ENCODE measurements around the gene RBM42.
"Not testable (repeated sequence)": the region's sequence is repeated elsewhere in the genome, so short reads cannot be mapped to it uniquely, and the experiment has no call there.

RBM42 gene, protein sequence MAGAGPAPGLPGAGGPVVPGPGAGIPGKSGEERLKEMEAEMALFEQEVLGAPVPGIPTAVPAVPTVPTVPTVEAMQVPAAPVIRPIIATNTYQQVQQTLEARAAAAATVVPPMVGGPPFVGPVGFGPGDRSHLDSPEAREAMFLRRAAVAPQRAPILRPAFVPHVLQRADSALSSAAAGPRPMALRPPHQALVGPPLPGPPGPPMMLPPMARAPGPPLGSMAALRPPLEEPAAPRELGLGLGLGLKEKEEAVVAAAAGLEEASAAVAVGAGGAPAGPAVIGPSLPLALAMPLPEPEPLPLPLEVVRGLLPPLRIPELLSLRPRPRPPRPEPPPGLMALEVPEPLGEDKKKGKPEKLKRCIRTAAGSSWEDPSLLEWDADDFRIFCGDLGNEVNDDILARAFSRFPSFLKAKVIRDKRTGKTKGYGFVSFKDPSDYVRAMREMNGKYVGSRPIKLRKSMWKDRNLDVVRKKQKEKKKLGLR

DNA sequence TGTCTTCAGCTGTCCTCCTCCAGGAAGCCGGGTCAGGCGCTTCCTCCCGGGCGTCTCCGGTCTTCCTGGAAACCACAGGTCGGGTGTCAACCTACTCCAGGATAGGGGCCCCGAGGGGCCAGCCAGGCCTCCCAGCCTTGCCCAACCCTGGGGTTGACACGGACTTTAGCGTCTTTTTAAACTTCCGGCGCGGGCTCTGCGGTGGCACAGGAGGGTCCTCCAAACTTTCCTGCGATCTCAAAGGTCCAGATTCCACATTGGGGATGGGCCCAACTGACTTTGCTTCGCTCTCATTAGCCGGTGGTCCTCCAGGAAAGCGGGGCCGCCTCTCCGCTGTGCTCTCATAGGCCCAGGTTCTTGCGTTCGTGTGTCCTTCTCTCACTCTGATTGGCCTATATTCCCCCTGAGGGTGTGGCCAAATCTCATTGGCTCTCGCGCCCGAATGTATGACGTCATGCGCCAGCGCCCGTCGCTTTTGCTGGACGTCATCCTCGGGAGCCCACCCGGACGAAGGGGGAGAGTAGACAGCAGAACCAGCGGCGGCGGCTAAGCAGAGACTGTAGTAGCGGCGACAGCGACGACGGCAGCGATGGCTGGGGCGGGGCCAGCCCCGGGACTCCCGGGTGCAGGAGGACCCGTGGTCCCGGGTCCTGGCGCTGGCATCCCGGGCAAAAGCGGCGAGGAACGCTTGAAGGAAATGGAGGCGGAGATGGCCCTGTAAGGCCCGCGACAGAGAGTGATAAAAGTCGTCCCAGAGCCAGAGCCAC lies at the start of gene RBM42:
Gene RBM42, plus strand, starts transcription at position 472 of the 767 bp plus-strand sequence. Its CDS starts 118 bp downstream, at position 590.
- no peak for TF ChIP-seq JUND (IDR thresholded peaks at IDR 0.05; ENCODE audit: low read depth)
- in situ Hi-C loops (cut with HindIII; ENCODE audit: low pct_unique_long_range_greater_than_20kb, low sequenced_read_pairs), result no loop called here
- peak; percentile 96 to 99 for DNase-seq (ENCODE audit: low read depth in 1 of 2, low spot score in 1 of 2)

DNA sequence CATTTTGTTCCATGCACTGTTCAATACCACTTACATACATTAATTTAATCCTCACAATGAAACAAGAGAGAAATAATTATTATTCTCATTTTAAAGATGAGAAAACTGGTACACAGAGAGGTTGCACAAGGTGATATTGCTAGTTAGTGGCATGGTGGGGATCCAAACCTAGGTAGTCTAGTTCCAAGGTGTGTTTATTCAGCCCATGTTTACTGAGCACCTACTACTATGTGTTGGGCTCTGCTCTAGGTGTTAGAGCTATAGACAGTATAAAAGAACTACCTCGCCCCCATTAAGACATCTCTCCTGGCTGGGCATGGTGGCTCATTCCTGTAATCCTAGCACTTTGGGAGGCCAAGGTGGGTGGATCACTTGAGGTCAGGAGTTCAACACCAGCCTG lies 46.1 kb upstream of the RBM42 start:
- no peak for DNase-seq (ENCODE audit: low read depth in 1 of 2, low spot score in 1 of 2)
- no peak for TF ChIP-seq JUND (IDR thresholded peaks at IDR 0.05; ENCODE audit: low read depth)
- in situ Hi-C loops (cut with HindIII; ENCODE audit: low pct_unique_long_range_greater_than_20kb, low sequenced_read_pairs), result no loop called here

DNA sequence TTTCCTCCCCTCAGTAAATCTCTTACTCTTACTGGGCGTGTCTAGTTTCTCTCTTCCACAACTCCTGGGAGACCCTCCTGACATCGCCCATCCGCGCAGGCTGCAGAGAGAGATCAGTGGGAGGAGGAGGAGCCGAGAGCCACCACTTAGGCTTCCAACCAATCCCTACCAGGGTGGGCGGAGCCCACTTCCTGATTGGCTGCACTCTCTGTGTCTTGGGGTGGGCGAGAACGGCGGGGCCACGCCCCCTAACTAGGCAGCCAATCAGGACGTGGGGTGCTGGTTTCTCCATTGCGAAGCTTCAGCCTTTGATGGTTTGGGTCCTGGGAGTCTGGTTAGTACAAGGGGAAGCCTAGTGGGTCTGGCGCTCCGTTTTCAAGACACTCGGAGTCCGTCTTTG lies 43.0 kb upstream of the RBM42 start, which contains the start of gene PMIS2:
Gene PMIS2, plus strand, starts transcription at position 326 of the 400 bp plus-strand sequence. CDS start 87 bp downstream, outside the sequence.
- no peak for TF ChIP-seq JUND (IDR thresholded peaks at IDR 0.05; ENCODE audit: low read depth)
- peak in 1 of 2 experiments; percentile 26 for DNase-seq (ENCODE audit: low read depth in 1 of 2, low spot score in 1 of 2)
- in situ Hi-C loops (cut with HindIII; ENCODE audit: low pct_unique_long_range_greater_than_20kb, low sequenced_read_pairs), result no loop called here

DNA sequence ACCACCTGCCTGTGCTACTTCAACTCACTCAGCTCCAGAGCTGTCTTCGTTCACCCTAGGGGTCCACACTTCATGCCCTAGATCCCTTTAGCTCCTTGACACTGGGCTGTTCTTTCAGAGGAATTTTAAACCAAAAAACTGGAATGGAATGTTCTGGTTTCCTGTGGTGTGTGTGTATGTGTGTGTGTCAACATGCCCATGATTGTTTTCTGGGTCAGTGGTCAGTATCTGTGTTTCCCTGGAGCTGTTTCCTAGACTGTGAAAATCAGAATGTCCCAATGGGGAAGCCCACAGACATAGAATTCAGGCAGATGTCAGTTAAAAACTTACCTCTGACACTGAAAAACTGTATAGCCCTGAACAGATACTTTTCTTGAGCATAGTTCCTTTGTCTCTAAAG lies 41.5 kb upstream of the RBM42 start:
- TF ChIP-seq JUND (IDR thresholded peaks at IDR 0.05; ENCODE audit: low read depth), result no peak
- DNase-seq (ENCODE audit: low read depth in 1 of 2, low spot score in 1 of 2), result no peak
- in situ Hi-C loops (cut with HindIII; ENCODE audit: low pct_unique_long_range_greater_than_20kb, low sequenced_read_pairs), result no loop called here

DNA sequence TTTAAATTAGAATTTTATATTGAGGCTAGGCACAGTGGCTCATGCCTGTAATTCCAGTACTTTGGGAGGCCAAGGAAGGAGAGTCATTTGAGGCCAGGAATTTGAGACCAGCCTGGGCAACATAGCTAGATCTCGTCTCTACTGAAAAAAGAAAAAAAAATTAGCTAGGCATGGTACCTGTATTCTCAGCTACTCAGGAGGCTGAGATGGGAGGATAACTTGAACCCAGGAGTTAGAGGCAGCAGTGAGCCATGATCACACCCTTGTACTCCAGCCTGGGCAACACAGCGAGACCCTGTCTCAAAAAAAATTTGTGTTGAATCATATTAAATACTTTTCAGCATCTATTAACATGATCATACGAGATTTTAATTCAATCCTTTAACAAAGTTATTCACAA lies 38.0 kb upstream of the RBM42 start:
- in situ Hi-C loops (cut with HindIII; ENCODE audit: low pct_unique_long_range_greater_than_20kb, low sequenced_read_pairs), result no loop called here
- no peak for TF ChIP-seq JUND (IDR thresholded peaks at IDR 0.05; ENCODE audit: low read depth)
- DNase-seq (ENCODE audit: low read depth in 1 of 2, low spot score in 1 of 2), result no peak

DNA sequence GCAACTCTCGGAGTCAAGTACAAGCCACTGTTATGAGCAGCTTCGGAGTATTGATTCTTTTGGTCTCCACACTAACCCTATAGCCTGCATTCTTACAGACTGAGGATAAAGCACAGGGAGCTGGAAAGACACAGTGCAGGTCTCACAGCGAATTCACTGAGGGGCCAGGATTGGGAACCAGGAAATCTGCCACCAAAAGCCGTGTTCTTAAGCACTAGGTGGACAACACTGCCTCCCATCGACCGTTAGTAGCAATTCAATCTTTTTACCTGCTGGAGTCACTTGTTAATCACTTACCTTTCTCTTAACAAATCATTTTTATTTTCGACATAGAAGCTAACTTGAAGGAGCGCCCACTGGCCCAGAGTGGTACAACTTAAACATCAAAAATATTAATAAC lies 36.6 kb upstream of the RBM42 start:
- in situ Hi-C loops (cut with HindIII; ENCODE audit: low pct_unique_long_range_greater_than_20kb, low sequenced_read_pairs), result no loop called here
- TF ChIP-seq JUND (IDR thresholded peaks at IDR 0.05; ENCODE audit: low read depth), result no peak
- peak; percentile 15 to 54 for DNase-seq (ENCODE audit: low read depth in 1 of 2, low spot score in 1 of 2)

DNA sequence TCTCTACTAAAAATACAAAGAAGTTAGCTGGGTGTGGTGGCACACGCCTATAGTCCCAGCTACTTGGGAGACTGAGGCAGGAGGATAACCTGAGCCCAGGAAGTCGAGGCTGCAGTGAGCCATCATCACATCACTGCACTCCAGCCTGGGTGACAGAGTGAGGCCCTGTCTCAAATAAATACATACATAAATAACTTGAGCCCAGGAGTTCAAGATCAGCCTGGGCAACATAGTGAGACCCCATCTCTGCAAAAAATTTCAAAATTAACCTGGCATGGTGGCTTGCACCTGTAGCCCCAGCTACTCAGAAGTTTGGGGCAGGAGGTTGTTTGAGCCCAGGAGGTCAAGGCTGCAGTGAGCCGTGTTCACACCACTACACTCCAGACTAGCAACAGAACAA lies 33.8 kb upstream of the RBM42 start:
- in situ Hi-C loops (cut with HindIII; ENCODE audit: low pct_unique_long_range_greater_than_20kb, low sequenced_read_pairs); DNase-seq (ENCODE audit: low read depth in 1 of 2, low spot score in 1 of 2): not testable (repeated sequence)

DNA sequence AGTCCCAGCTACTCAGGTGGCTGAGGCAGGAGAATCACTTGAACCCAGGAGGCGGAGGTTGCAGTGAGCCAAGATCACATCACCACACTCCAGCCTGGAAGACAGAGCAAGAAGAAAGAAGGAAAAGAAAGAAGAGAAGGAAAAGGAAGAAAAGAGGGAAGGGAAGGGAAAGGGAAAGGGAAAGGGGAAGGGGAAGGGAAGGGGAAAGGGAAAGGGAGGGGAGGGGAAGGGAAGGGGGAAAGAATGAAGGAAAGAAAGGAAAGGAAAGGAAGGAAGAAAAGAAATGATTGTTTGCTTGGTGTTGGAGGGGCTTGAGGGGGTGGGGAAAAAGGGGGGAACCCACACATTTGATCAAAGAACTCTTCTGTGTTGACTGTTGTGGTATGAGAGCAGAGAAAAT lies 32.9 kb upstream of the RBM42 start:
- in situ Hi-C loops (cut with HindIII; ENCODE audit: low pct_unique_long_range_greater_than_20kb, low sequenced_read_pairs), result no loop called here
- DNase-seq (ENCODE audit: low read depth in 1 of 2, low spot score in 1 of 2), result no peak
- no peak for TF ChIP-seq JUND (IDR thresholded peaks at IDR 0.05; ENCODE audit: low read depth)

DNA sequence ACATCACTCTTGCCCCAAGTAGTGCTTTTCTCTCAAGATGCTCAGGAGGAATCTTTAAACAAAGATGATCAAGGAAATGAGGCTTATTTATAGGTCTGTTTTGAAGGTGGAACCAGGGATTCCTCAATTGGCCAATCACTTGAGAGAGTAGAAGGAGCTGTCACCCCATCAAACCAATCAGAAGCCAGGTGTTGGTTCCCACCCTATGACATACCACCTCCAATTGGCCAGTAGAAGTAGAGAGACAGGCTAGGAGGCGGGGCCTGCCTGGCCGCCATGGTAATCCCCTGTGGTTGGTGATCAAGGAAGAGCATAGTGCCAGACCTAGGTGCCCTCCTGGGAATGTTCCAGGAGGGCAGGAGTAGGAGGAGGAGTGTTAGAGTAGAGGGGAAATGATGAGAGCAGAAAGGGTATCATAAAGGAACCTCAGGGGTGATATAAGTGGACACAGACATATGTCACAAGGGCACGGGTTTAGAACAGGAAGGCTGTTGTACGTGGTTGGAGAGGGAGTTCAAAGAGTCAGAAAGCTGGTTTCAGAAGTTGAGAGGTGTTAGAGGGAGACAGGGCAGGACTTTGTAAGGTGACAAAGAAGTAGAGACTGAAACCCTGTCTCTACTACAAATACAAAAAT lies 32.4 kb upstream of the RBM42 start:
- in situ Hi-C loops (cut with HindIII; ENCODE audit: low pct_unique_long_range_greater_than_20kb, low sequenced_read_pairs), result no loop called here

DNA sequence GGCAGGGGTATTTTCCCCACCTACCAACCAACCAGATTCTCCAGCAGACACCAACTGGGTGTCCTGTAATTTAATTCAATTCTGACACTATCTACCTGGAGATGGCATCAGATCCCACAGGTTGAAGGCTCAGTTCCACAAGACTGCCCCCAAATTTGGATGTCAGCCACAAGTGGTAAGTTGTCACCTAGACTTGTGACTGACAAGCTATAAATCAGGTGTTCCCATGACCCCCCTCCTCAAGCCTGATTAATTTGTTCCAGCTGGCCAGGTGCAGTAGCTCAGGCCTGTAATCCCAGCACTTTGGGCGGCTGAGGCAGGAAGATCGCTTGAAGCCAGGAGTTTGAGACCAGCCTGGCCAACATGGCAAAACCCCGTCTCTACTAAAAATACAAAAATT lies 26.9 kb upstream of the RBM42 start:
- in situ Hi-C loops (cut with HindIII; ENCODE audit: low pct_unique_long_range_greater_than_20kb, low sequenced_read_pairs), result no loop called here
- DNase-seq (ENCODE audit: low read depth in 1 of 2, low spot score in 1 of 2), result no peak
- no peak for TF ChIP-seq JUND (IDR thresholded peaks at IDR 0.05; ENCODE audit: low read depth)

More for the DNA sequence above, 32.4 kb upstream of the RBM42 start:
- TF ChIP-seq JUND (IDR thresholded peaks at IDR 0.05; ENCODE audit: low read depth), result no peak
- DNase-seq (ENCODE audit: low read depth in 1 of 2, low spot score in 1 of 2), result peak in 1 of 2 experiments; percentile 45

DNA sequence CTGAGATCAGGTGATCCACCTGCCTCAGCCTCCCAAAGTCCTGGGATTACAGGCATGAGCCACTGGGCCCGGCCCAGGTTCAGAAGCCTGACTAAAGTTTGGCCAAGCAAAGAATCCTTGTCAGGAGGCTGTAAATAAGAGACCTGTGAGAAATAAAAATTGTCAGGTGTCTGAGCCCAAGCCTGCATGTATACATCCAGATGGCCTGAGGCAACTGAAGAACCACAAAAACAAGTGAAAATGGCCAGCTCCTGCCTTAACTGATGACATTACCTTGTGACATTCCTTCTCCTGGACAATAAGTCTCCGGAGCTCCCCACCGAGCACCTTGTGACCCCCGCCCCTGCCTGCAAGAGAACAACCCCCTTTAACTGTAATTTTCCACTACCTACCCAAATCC lies 24.4 kb upstream of the RBM42 start:
- in situ Hi-C loops (cut with HindIII; ENCODE audit: low pct_unique_long_range_greater_than_20kb, low sequenced_read_pairs); DNase-seq (ENCODE audit: low read depth in 1 of 2, low spot score in 1 of 2): not testable (repeated sequence)

DNA sequence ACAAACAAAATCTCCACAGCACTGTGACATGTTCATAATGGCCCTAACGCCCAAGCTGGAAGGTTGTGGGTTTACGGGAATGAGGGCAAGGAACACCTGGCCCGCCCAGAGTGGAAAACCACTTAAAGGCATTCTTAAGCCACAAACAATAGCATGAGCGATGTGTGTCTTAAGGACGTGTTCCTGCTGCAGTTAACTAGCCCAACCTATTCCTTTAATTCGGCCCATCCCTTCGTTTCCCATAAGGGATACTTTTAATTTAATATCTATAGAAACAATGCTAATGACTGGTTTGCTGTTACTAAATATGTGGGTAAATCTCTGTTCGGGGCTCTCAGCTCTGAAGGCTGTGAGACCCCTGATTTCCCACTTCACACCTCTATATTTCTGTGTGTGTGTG lies 21.7 kb upstream of the RBM42 start:
- DNase-seq (ENCODE audit: low read depth in 1 of 2, low spot score in 1 of 2); in situ Hi-C loops (cut with HindIII; ENCODE audit: low pct_unique_long_range_greater_than_20kb, low sequenced_read_pairs): not testable (repeated sequence)

DNA sequence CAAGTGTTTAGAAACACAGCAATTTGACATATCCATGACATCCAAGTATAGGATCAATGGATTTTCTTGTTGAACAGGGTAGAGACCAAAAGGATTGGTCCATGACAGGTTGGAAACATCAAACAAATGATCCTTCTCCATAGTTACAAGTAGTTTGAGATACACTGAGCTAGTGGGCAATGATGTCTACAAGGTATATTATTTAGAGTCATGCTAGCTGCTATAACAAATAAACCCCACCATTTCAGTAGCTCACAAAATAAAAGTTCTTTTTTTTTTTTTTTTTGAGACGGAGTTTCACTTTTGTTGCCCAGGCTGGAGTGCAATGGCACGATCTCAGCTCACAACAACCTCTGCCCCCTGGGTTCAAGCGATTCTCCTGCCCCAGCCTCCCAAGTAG lies 21.2 kb upstream of the RBM42 start:
- in situ Hi-C loops (cut with HindIII; ENCODE audit: low pct_unique_long_range_greater_than_20kb, low sequenced_read_pairs), result no loop called here
- DNase-seq (ENCODE audit: low read depth in 1 of 2, low spot score in 1 of 2), result no peak
- TF ChIP-seq JUND (IDR thresholded peaks at IDR 0.05; ENCODE audit: low read depth), result no peak
